Peyer's patch (tissue), 4 donors: ENCODE data around the gene LRRC8B.

ENCODE experiments used
- CTCF ChIP-seq, 6 experiments: fragments of 450-650 bp in 4 of 6; fragments of 200-600 bp in 2 of 6; sonication (generic) in 1 of 6; IDR thresholded peaks; one replicate each; pipeline ENCODE4 v1.5.1; 2017 to 2019; ENCODE audit warnings: antibody characterized with exemption in 6 of 6, mild to moderate bottlenecking in 3 of 6, moderate library complexity in 1 of 6
- POLR2A ChIP-seq, 2 donors: fragments of 450-650 bp; IDR thresholded peaks; one replicate each; pipeline ENCODE4 v1.5.1; 2017; ENCODE audit warnings: antibody characterized with exemption in 2 of 2, mild to moderate bottlenecking in 2 of 2, moderate library complexity in 2 of 2

GRCh38 chr1:89518221-89518631 lies 6.4 kb upstream of the LRRC8B start:
- TF ChIP-seq CTCF (IDR thresholded peaks at IDR 0.05) (no peak), POLR2A (IDR thresholded peaks at IDR 0.05) (no peak)
